NCI-H82 (cell line): ENCODE results near the gene GRID2.
"Not testable (repeated sequence)": the region's sequence is repeated elsewhere in the genome, so short reads cannot be mapped to it uniquely, and the experiment has no call there.

Experiments used
- DNase-seq: peaks from one replicate; lab custom pipeline; 2025; lab: John Stamatoyannopoulos, UW

GRID2 gene

DNA sequence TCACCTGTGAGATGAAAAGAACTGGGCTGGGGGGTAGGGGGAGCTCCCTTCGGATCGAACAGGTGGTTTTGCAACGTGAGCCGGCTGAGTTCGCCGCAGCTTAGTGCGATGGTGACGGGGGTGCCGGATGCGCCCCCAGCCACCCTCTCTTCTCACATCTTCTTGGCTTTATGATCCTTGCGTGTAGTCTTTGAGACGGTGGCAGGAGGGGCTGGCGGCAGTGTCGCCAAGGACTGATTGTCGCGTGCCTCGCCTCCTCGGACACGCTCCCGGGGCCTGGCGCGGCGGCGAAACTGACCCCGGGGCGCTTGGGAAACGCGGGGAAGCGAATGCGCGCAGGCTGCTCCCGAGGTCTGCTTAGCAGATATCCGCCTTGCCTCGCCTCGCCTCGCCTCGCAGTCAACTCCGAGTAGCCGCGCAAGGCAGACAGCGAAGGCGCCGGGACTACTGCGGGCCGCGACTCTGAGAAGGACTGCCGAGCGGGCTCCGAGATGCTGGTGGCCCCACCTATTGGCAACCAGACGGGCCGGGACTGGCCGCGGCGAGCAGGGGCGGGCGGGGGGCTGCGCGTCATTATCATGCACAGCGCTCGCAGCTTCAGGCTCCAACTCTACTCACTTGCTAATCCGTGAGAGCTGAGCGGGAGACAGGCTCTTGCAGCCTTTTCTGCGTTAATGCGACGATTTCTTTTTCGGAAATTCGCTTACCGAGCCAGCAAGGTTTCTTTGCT is 1.5 kb downstream of the GRID2 start:
- peak; percentile 93 for DNase-seq

DNA sequence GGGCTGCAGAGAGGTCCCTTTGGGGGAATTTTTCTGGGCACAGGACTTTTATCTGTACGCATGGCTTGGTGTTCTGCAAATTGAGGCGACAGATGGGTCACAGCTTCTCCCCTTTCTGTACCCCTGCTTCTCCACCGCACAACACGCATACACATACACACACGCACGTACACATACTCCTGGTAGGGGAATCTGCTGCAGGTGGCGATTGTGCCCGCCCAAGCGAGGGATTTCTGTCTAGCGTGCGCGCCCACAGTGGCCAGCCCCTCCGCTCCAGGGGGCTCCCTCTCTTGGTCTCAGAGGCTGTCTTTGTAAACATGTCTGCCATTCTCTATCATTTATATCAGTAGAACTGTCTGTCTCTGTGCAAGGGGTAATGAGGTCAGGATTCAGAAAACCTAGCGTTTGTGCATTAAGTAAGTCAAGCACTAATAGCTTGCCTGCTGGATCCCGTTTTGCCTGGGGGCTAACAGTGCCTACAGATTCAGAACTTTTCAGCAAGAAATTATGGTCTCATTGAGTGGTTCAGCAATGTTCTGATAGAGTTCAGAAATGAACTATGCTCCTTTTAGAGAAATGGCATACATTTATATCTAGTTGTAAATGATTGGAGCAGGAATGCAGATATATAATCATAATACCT is 2.2 kb downstream of the GRID2 start:
- peak; percentile 78 for DNase-seq

DNA sequence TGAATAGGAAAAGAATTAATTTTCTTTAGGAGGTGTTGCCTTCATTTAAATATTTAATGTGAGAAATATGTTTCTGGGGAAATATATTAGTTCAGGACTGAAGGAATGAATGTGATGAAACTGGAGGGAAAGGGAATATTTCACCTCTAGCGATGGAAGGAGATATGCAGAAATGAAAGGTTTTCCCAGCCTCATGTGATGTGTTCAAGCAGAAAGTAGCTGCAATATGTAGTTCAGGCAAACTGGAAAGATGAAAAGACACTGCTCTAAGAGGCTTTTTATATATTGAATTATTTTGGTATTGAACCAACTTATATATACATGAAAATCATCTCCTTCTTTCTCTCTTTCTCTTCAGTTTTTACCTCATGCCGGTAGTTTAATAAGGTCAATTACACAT is 3.4 kb downstream of the GRID2 start:
- DNase-seq, result no peak

DNA sequence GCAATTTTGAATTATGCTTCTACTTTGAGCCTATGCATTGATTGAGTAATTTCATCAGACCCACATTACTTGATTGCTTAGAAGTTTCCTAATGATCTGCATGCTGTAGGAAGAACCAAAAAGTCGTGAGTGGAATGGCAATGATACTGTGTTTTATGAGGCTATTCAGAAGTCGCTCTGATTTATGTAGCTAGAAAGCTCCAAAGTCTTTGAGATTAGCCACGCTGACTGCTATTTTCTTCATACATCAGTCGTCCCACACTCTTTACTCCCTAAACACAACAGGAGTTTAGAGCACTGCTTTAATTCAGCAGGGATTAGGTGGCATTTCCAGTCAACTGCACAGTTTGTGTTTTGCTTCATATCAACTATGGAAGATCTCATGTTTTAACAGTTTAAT is 4.1 kb downstream of the GRID2 start:
- DNase-seq, result no peak

DNA sequence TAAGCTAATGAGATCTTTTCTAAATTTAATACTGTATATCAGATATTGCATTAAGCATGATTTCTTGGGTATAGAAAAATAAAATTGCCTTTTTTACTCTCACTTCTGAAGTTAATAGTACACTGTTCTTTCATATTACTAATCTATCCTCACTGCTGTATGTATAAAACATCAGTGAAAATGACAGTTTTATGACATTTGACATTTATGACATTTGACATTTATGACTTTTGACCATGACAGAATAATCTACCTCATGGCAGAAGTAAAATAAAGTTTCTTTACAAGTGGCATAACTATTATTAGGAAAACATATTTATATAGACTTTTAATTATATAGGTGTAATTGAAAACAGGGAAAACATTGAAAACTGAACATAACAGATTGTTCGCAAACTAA is 13.3 kb downstream of the GRID2 start:
- DNase-seq, result no peak

DNA sequence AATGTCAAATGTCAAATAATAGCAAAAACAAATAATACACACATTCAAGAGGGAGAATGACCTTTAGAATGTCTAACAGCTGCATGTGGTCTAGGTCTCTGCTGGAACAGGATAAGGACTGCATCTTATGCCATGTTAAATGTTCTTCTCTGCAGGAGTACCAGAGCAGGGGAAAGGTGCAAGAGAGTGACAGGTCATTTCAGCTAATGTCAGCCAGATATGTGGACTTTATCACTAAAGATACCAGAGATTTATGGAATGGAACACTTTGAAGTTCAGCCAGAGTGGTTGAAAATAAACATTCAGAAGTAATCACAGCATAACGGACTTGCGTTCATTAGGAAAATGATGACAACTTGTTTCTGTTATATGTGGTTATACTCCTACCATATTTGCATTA is 24.3 kb downstream of the GRID2 start:
- no peak for DNase-seq

DNA sequence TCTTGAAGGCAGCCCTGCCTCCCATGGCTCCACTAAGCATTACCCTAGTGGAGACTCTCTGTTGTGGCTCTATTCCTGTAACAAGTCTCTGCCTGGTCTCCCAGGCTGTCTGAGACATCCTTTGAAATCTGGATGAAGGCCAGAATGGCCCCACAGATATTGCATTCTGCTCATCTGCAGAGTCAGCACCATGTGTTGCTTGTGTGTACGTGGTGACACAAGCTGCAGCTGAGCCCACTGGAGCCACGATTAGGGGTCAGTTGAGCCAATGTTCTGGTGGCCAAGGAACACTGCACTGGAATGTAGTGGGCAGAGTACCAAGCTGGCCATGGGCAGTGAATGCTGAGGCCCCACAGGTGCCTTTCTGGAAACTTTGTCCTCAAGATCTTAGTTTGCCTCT is 29.2 kb downstream of the GRID2 start:
- no peak for DNase-seq

DNA sequence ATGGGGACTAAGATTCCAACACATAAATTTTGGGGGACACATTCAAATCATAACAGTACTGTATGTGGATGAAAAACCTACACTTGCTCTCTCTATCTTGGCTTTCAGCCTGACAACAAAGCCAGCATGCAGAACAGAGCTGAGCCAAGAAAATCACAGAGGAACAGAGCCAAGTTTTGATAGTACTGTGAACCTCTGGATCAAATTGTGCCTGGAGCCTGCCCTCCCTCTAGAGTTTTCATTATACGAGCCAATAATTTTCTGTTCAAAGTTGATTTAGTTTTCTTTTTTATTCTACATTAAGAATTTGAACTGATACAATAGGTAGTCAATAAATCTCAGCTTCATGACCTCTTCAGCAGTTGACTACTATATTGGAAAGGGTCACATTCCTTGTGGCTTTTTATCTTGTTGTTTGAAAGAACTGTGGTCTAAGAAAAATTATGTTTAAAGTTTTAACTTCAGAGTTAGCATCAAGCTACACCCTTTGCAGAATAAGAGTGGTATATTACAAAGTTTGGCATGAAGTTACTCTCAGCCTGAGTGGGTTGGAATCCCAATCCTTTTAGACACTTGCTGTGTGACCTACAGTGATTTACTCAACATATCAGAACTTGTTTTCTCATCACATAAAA is 31.1 kb downstream of the GRID2 start:
- DNase-seq, result no peak

DNA sequence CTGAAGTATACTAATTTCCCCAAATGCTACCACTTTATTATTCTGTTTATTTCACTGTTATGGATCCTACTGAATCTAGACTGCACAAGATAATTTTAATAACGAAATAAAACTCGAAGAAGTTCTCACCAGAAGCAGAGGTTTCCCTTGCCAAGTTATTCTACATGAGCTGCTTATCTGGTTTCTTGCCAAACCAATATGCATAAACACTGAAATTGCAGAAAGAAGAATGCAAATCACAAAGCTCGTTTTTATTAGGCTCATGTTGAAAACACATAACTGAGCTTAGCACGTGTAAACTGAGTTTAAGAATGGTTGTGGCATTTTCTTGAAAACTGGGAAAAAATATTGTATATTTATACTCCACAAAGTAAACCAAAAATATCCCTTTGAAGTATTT is 35.9 kb downstream of the GRID2 start:
- no peak for DNase-seq

DNA sequence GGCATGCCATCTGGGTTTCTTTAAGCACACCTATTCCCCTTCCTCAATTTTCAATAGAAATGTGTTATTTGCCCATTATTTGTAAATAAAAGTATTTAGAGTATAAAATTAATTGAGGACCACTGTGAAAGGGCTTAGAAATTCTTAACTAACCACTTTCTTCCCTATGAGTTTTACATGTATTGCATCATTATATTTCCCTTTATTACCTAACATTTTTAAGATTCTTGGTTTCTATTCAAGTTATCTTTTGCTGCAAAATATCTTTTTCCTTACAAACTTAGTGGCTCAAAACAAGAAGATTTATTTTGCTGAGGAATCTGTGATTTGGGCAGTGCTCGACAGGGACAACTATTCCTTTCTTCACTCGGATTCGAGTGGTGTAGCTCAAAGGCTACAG is 40.5 kb downstream of the GRID2 start:
- no peak for DNase-seq

DNA sequence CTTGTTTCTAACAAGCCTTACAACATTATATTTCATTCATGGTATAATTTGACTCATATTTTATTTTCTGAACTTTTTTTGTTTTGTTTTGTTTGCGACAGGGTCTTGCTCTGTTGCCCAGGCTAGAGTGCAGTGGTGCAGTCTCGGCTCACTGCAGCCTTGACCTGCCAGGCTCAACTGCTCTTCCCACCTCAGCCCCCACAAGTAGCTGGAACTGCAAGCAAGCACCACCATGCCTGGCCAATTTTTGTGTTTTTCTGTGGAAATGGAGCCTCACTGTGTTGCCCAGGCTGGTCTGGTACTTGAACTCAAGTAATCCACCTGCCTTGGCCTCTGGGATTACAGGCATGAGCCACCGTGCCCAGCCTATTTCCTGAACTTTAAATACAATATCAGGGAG is 42.5 kb downstream of the GRID2 start:
- DNase-seq, result no peak

DNA sequence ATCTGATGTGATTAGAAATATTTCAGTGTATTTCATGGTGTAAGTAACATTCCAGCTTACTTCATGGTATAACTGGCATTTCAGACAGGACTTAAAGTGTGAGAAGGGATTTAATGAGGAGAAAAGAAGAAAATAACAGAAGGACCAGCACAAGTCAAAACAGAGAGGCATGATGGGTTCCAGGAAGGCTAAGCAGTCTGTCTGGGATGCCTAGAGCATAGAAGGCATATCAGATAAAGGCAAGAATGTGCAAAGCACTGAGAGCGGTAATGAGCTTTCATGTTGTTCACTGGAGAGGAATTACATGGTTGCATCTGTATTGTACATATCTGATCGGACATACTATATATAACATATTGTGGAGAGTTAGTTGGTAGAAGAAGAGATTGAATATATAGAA is 54.2 kb downstream of the GRID2 start:
- DNase-seq, result no peak

DNA sequence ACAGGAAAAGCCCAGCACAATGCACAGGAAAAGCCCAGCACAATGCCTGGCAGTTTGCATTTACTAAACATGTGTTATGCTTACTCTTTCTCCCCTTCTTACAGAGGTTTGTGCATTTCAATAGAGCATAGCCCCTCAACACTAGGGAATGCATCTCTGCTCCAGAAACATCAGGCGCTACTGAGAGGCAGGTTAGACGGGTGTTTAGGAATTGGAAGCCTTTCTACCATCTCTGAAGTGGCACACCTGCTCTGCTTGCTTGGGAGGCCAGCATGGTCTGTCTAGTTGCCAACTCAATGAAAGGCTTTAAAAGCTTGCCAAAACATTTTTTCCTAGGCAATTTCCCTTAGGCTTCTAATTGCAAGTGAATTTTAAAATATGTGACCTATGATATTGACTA is 55.7 kb downstream of the GRID2 start:
- no peak for DNase-seq

DNA sequence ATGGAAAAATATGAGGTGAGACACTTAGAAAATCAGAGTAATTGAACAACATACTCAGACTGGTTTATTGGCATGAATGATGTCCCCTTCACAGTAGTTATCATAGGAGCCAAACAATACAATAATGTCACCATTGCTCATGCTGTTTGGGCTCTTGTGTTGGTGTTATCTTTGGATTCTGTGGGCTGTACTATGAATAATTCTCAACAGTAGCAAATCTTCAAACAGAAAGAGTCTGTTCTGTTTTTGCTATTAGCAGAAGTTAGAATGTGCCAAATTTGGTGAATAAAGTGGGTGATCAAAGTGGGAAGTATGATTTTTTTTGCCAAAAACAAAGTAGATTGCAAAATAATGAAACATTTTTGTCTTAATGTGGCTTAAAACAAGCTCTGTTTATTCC is 58.3 kb downstream of the GRID2 start:
- no peak for DNase-seq

DNA sequence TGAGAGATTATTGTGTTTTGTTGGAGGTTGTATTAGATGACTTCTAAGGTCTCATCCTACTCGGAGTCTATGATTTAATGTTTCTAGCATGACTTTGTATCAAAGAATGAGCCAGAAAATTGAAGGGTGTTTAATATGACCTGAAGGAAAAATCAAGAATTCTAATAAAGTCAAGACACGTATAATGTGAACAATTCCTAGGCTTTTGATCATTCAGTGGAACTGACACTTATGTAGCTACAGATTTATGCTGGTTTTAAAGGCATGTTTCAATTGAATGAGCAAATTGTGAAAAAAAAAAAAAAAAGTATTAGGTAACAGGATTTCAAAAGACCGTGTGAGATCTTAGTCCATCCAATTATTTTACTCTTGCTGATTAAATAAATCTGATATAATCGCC is 64.9 kb downstream of the GRID2 start:
- DNase-seq, result peak; percentile 73

DNA sequence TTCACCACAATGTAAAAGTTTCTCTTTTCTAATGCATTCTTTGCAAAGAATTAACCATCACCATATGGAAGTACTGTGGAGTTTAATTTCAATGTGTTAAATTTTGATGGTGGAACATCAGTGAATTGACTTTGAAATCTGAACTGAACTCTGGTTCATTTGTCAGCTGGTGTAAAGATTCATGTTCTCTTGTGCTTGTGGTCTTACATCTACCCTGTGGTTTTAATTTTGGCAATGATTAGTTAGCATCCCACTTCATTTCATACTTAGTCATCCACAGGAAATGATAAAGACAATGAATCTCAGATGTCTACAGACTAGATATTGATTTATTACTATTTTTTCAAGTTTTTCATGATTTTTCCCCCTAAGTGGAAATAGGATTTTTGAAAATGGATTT is 77.8 kb downstream of the GRID2 start:
- DNase-seq, result no peak

DNA sequence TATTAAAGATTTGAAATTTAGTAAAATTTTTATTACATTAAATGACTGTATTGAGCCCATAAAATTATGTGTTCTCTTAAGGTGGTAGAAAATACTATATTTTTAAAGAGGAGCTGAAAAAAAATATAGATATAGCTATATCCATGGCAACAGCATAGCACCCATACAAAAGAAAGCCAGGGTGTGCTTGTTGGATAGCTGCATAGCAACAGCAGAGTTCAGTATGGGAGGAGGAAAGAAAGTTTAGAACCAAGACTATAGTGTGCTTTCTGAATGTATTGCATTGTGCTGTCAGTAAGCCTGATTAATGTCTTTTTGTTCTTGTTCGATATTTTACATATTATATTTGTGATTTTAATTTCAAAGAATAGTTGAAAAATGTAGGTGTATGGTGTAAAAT is 78.4 kb downstream of the GRID2 start:
- DNase-seq, result no peak

DNA sequence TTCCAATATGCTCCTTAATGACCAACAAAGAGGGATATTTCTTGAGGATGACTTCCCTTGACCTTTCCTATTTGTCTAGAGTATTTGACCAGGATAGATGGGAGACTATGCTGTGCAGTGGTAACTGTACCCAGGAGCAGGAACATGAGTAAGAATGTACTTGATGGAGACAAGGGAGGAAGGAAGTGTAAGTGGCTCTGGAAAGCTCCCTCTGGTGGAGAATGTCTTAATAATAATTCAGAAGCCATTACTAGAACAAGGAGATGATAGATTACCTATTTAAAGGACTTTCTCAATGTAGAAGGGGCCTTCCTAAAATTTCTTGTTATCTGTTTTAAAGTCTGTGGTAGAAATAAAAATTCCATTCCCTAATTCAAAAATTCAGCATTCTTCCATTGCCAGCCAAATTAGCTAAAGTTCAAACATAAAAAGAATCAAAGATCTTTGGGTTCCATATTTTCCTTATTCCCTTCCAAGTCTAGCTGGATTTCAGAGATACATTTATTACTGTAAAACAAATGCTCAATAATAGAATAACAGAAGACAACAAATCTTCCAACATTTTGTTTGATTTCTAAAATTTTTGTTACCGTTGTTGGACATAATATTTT is 83.8 kb downstream of the GRID2 start:
- DNase-seq, result peak; percentile 77

DNA sequence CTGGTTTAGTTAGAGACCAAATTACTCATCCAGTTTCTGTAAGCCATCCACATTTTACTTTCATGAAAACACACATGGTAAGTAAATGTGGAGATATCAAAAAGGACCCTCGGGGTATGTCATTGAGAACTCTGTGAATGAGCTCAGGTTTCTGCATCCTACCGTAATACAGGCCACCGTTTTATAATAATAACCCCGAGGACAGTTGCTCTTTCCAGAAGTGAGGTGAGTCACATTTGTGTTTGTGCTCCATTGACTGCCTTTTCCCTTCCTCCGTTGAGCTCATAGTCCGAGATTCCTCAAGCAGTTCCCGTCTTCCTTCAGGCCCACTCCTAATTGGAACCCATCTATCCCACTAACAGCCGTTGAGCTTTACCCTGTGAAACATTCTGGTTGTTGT is 95.3 kb downstream of the GRID2 start:
- DNase-seq, result no peak

DNA sequence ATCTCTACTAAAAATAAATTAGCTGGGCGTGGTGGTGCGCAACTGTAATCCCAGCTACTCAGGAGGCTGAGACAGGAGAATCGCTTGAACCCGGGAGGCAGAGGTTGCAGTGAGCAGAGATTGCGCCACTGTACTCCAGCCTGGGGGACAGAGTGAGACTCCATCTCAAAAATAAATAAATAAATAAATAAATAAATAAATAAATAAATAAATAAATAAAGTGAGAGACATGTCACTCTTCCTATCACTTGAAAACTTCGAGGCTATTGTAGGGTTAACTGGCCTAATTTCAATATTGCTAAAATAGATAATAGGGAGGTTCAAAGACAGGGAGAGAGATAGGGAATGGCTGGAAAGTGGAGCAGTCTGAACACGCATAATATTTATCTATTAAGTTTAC is 99.8 kb downstream of the GRID2 start:
- DNase-seq, result not testable (repeated sequence)

DNA sequence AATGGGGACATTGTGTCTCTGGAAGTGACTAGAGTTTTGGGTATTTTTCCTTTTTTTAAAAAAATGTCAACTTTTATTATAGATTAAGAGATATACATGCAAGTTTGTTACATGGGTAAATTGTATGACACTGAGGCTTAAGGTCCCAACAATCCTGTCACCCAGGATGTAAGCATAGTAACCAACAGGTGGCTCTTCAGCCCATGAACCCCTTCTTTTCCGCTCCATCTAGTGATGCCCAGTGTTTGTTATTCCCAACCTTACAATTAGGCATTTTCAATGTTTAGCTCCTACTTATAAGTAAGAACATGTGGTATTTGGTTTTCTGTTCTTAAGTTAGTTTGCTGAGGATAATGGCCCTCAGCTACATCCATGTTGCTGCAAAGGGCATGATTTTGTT is 102.7 kb downstream of the GRID2 start:
- peak; percentile 0 for DNase-seq

DNA sequence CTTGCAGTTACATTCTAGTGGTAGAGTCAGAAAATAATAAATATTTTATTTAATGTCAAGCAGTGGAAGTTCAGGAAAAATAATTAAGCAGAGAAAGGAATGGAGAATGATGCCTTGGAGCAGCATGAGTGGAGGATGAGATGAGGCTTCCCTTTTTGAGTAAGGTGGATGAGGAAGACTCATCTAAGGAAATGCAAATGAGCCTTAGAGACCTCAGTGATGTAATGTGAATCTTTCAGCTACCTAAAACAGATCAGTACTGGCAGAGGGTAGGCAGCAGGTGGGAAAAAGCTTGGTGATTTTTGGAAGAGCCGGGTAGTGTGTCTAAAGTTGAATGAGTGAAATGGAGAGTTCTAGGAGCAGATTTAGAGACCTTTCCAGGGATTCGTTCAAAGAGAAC is 118.2 kb downstream of the GRID2 start:
- no peak for DNase-seq

DNA sequence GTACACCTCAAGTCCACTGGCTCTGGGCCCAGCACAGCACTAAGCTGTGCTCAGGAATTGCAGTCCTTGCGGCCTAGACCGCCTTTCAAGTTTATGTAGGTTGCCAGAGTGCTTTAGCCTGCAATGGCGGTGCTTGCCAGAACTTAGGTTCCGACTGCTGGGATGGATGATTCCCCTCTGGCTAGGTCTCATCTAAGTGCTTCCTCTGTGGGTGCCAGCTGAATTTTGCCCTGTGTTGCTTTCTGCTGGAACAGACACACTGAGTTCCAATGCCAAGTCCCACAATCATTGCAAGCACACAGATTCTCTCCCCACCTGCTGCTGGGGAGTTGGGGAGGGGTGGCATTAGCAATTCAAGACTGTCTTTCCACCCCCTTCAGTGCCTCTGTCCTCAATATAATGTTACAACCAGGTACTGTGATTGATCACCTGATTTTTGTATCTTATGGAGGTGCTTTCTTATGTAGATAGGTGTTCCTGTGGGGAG is 129.5 kb downstream of the GRID2 start:
- no peak for DNase-seq
